ENCODE measurements around the gene ERN1. TPM values are rescaled to one million over a fixed set of nuclear protein-coding genes. Genes with fewer than 3 reads are reported as not detected.
A peak's percentile ranks its signal among the peaks of the same experiment; 100 is the strongest.

Gene ERN1
- total and polyA plus RNA-seq, 2 of the 13 experiments (the other 11 are each of a cell fraction or from before 2014, with no cell fraction given), result 6.0 to 12.7 TPM

GRCh38 chr17:64084086-64084939 lies 45.6 kb downstream of the ERN1 start (continued):
- TF ChIP-seq ETV6 (CRISPR knock-in tag; conservative IDR thresholded peaks at IDR 0.05) (no peak), ZNF83 (CRISPR knock-in tag; IDR thresholded peaks at IDR 0.05; ENCODE audit: borderline replicate concordance) (no peak), ZNF337 (CRISPR knock-in tag; IDR thresholded peaks at IDR 0.05; ENCODE audit: borderline replicate concordance, low read depth) (no peak), JARID2 (CRISPR knock-in tag; IDR thresholded peaks at IDR 0.05; ENCODE audit: insufficient replicate concordance) (no peak), MIXL1 (CRISPR knock-in tag; IDR thresholded peaks at IDR 0.05) (no peak), FOXA1 (IDR thresholded peaks at IDR 0.05) (no peak), FOXA1 (CRISPR knock-in tag; IDR thresholded peaks at IDR 0.05) (peak; percentile 91), RFXAP (CRISPR knock-in tag; IDR thresholded peaks at IDR 0.05; ENCODE audit: borderline replicate concordance) (no peak), SMARCE1 (IDR thresholded peaks at IDR 0.05; ENCODE audit: borderline replicate concordance) (no peak), FOXC1 (CRISPR knock-in tag; IDR thresholded peaks at IDR 0.05; ENCODE audit: borderline replicate concordance) (no peak), ZNF614 (CRISPR knock-in tag; IDR thresholded peaks at IDR 0.05; ENCODE audit: borderline replicate concordance) (peak; percentile 62; the same call in 1 of the 2 replicates), XRCC5 (optimal IDR thresholded peaks at IDR 0.05; ENCODE audit: low read length) (peak; percentile 91), HOXA9 (CRISPR knock-in tag; IDR thresholded peaks at IDR 0.05; ENCODE audit: borderline replicate concordance) (0 out of 2 replicates have a peak, but pooled peaks have one; percentile 68), ZNF773 (CRISPR knock-in tag; IDR thresholded peaks at IDR 0.05; ENCODE audit: borderline replicate concordance) (no peak), ZNF431 (CRISPR knock-in tag; IDR thresholded peaks at IDR 0.05; ENCODE audit: borderline replicate concordance, low read depth) (no peak), E2F2 (CRISPR knock-in tag; IDR thresholded peaks at IDR 0.05; ENCODE audit: borderline replicate concordance) (no peak), ZNF709 (CRISPR knock-in tag; IDR thresholded peaks at IDR 0.05) (0 out of 2 replicates have a peak, but pooled peaks have one; percentile 56), ZNF501 (CRISPR knock-in tag; IDR thresholded peaks at IDR 0.05) (peak; percentile 65; the same call in 1 of the 2 replicates), ZNF674 (CRISPR knock-in tag; IDR thresholded peaks at IDR 0.05; ENCODE audit: low read depth) (no peak), RARG (CRISPR knock-in tag; IDR thresholded peaks at IDR 0.05; ENCODE audit: low read depth) (no peak), ZNF292 (CRISPR knock-in tag; IDR thresholded peaks at IDR 0.05; ENCODE audit: borderline replicate concordance, low read depth) (peak; percentile 41; the same call in 1 of the 2 replicates), NAIF1 (CRISPR knock-in tag; IDR thresholded peaks at IDR 0.05; ENCODE audit: borderline replicate concordance) (no peak), ZKSCAN1 (IDR thresholded peaks at IDR 0.05; ENCODE audit: low read length) (no peak), ZNF207 (IDR thresholded peaks at IDR 0.05; ENCODE audit: borderline replicate concordance) (no peak), ZNF253 (CRISPR knock-in tag; IDR thresholded peaks at IDR 0.05; ENCODE audit: borderline replicate concordance) (no peak)
- TF ChIP-seq, protein P1, sequence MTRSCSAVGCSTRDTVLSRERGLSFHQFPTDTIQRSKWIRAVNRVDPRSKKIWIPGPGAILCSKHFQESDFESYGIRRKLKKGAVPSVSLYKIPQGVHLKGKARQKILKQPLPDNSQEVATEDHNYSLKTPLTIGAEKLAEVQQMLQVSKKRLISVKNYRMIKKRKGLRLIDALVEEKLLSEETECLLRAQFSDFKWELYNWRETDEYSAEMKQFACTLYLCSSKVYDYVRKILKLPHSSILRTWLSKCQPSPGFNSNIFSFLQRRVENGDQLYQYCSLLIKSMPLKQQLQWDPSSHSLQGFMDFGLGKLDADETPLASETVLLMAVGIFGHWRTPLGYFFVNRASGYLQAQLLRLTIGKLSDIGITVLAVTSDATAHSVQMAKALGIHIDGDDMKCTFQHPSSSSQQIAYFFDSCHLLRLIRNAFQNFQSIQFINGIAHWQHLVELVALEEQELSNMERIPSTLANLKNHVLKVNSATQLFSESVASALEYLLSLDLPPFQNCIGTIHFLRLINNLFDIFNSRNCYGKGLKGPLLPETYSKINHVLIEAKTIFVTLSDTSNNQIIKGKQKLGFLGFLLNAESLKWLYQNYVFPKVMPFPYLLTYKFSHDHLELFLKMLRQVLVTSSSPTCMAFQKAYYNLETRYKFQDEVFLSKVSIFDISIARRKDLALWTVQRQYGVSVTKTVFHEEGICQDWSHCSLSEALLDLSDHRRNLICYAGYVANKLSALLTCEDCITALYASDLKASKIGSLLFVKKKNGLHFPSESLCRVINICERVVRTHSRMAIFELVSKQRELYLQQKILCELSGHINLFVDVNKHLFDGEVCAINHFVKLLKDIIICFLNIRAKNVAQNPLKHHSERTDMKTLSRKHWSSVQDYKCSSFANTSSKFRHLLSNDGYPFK (CRISPR knock-in tag; IDR thresholded peaks at IDR 0.05; ENCODE audit: borderline replicate concordance), result no peak
- TF ChIP-seq, protein P2, sequence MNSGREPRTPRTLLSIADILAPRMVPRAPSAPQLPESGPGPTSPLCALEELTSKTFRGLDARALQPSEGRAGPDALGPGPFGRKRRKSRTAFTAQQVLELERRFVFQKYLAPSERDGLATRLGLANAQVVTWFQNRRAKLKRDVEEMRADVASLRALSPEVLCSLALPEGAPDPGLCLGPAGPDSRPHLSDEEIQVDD (CRISPR knock-in tag; IDR thresholded peaks at IDR 0.05; ENCODE audit: borderline replicate concordance), result no peak

Data from HepG2 (cell line).